ENCODE measurements around the gene VSIG10L. TPM values are rescaled to one million over a fixed set of nuclear protein-coding genes. Genes with fewer than 3 reads are reported as not detected.

The VSIG10L gene
- total RNA-seq, 1 donor from 2014 or later, result 3.5 TPM

GRCh38 chr19:51289635-51290034 lies 52.3 kb downstream of the VSIG10L start:
- DNase-seq (ENCODE audit: extremely low spot score, unreplicated experiment), result no peak
- H3K4me3 Mint-ChIP-seq (ENCODE audit: unreplicated experiment), result no peak overlapping the region
- TF ChIP-seq, protein P1, sequence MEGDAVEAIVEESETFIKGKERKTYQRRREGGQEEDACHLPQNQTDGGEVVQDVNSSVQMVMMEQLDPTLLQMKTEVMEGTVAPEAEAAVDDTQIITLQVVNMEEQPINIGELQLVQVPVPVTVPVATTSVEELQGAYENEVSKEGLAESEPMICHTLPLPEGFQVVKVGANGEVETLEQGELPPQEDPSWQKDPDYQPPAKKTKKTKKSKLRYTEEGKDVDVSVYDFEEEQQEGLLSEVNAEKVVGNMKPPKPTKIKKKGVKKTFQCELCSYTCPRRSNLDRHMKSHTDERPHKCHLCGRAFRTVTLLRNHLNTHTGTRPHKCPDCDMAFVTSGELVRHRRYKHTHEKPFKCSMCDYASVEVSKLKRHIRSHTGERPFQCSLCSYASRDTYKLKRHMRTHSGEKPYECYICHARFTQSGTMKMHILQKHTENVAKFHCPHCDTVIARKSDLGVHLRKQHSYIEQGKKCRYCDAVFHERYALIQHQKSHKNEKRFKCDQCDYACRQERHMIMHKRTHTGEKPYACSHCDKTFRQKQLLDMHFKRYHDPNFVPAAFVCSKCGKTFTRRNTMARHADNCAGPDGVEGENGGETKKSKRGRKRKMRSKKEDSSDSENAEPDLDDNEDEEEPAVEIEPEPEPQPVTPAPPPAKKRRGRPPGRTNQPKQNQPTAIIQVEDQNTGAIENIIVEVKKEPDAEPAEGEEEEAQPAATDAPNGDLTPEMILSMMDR (IDR thresholded peaks at IDR 0.05), result no peak
- no peak overlapping the region for H3K27ac Mint-ChIP-seq (ENCODE audit: unreplicated experiment)
- peaks cover 6% of the 10 kb centered on the region for H3K9me3 Mint-ChIP-seq (ENCODE audit: unreplicated experiment)
- no peaks in the 10 kb centered on the region for H3K36me3 Mint-ChIP-seq (ENCODE audit: unreplicated experiment)
- H3K4me1 Mint-ChIP-seq (ENCODE audit: unreplicated experiment), result no peaks in the 10 kb centered on the region
- H3K27me3 Mint-ChIP-seq (ENCODE audit: unreplicated experiment), result no peaks in the 10 kb centered on the region

DNA sequence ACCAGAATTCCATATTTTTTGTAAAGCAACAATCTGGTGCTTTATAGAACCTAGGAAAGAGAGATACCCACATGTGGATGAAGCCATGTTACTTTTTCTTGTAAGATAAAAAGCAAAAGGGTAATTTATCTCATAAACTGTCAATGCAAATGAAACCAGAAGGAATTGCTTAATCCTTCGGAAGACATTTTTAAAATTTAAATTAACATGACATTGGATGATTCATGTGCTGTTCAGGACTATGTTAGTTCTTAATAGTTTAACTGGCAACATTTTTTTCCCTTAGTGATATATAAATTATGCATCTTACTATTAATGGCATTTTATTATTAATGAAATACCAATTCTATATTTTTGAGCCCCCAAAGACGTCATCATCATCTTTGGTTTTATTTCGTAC lies 56.3 kb downstream of the VSIG10L start:
- no peaks in the 10 kb centered on the region for H3K4me1 Mint-ChIP-seq (ENCODE audit: unreplicated experiment)

GRCh38 chr19:51282335-51282734 lies 59.6 kb downstream of the VSIG10L start:
- peaks cover 20% of the 10 kb centered on the region for H3K9me3 Mint-ChIP-seq (ENCODE audit: unreplicated experiment)
- H3K27ac Mint-ChIP-seq (ENCODE audit: unreplicated experiment), result no peak overlapping the region
- no peak overlapping the region for H3K4me3 Mint-ChIP-seq (ENCODE audit: unreplicated experiment)
- H3K4me1 Mint-ChIP-seq (ENCODE audit: unreplicated experiment), result no peaks in the 10 kb centered on the region
- no peak for DNase-seq (ENCODE audit: extremely low spot score, unreplicated experiment)
- H3K36me3 Mint-ChIP-seq (ENCODE audit: unreplicated experiment), result no peaks in the 10 kb centered on the region
- TF ChIP-seq, protein P1 (IDR thresholded peaks at IDR 0.05), result no peak
- no peaks in the 10 kb centered on the region for H3K27me3 Mint-ChIP-seq (ENCODE audit: unreplicated experiment)

More for the DNA sequence above, 56.3 kb downstream of the VSIG10L start:
- no peak overlapping the region for H3K4me3 Mint-ChIP-seq (ENCODE audit: unreplicated experiment)
- H3K27me3 Mint-ChIP-seq (ENCODE audit: unreplicated experiment), result no peaks in the 10 kb centered on the region
- peaks cover 17% of the 10 kb centered on the region for H3K9me3 Mint-ChIP-seq (ENCODE audit: unreplicated experiment)
- H3K27ac Mint-ChIP-seq (ENCODE audit: unreplicated experiment), result no peak overlapping the region
- H3K36me3 Mint-ChIP-seq (ENCODE audit: unreplicated experiment), result no peaks in the 10 kb centered on the region
- TF ChIP-seq, protein P1 (IDR thresholded peaks at IDR 0.05), result no peak
- no peak for DNase-seq (ENCODE audit: extremely low spot score, unreplicated experiment)

Other genes starting within 250 kb of the VSIG10L start
- gene CTU1, start 233.7 kb downstream of the VSIG10L start, total RNA-seq, result 5.6 and 6.5 TPM in 2 replicates
- gene SIGLEC9, start 217.2 kb downstream of the VSIG10L start, total RNA-seq, result not detected in 2 replicates
- gene SIGLEC7, start 199.8 kb downstream of the VSIG10L start, total RNA-seq, result not detected in 2 replicates
- not detected in 2 replicates for gene CD33, start 117.1 kb downstream of the VSIG10L start, total RNA-seq
- not detected in 2 replicates for gene SIGLECL1, start 91.1 kb downstream of the VSIG10L start, total RNA-seq
- not detected in 2 replicates for gene IGLON5, start 30.5 kb downstream of the VSIG10L start, total RNA-seq
- gene ETFB, start 24.2 kb upstream of the VSIG10L start, total RNA-seq, result 56.2 and 58.8 TPM in 2 replicates
- 1.8 TPM in 1 of 2 replicates, not detected in the other for gene CLDND2, start 26.9 kb upstream of the VSIG10L start, total RNA-seq
- not detected in 2 replicates for gene NKG7, start 30.5 kb upstream of the VSIG10L start, total RNA-seq
- not detected in 2 replicates for gene LIM2, start 45.8 kb upstream of the VSIG10L start, total RNA-seq
- not detected in 2 replicates for gene C19orf84, start 48.5 kb upstream of the VSIG10L start, total RNA-seq
- not detected in 2 replicates for gene SIGLEC10, start 75.5 kb upstream of the VSIG10L start, total RNA-seq
- gene SIGLEC8, start 116.3 kb upstream of the VSIG10L start, total RNA-seq, result not detected in 2 replicates
- gene CEACAM18, start 136.4 kb upstream of the VSIG10L start, total RNA-seq, result not detected in 2 replicates
- not detected in 2 replicates for gene SIGLEC12, start 159.7 kb upstream of the VSIG10L start, total RNA-seq
- not detected in 2 replicates for gene SIGLEC6, start 189.5 kb upstream of the VSIG10L start, total RNA-seq
- gene ZNF175, start 229.1 kb upstream of the VSIG10L start, total RNA-seq, result 13.5 and 16.9 TPM in 2 replicates